Measurements from ENCODE around the gene SMYD3.

GRCh38 chr1:246281195-246281594 is 225.9 kb downstream of the SMYD3 start:
- TF ChIP-seq ZNF274 (IDR thresholded peaks at IDR 0.05; ENCODE audit: low read depth, low read length), result no peak
- no peak for TF ChIP-seq SUZ12 (IDR thresholded peaks at IDR 0.05; ENCODE audit: extremely low read depth, insufficient read depth, insufficient read length)
- no peak for TF ChIP-seq YY1 (IDR thresholded peaks at IDR 0.05; ENCODE audit: insufficient read depth, insufficient read length)
